Measurements from ENCODE around the gene PID1.

DNA sequence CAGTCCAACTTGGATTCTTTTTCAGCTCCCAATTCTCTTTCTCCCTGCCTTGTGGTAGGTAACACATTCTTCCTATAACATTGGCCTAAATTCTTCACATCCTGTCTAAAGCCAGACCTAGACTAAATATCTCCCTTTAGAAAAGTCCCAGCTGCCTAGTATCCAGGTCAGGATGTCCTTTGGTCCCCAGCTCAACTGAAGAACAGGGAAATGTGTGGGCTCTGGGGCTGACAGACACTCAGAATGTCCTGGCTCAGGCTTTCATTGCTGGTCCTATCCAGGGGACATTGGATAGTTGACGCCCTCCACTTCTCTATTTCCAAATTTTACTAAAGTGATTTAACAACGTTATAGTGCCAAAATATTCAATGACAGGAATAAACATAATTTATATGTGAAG lies 219.3 kb downstream of the PID1 start:
- TF ChIP-seq, protein P1, sequence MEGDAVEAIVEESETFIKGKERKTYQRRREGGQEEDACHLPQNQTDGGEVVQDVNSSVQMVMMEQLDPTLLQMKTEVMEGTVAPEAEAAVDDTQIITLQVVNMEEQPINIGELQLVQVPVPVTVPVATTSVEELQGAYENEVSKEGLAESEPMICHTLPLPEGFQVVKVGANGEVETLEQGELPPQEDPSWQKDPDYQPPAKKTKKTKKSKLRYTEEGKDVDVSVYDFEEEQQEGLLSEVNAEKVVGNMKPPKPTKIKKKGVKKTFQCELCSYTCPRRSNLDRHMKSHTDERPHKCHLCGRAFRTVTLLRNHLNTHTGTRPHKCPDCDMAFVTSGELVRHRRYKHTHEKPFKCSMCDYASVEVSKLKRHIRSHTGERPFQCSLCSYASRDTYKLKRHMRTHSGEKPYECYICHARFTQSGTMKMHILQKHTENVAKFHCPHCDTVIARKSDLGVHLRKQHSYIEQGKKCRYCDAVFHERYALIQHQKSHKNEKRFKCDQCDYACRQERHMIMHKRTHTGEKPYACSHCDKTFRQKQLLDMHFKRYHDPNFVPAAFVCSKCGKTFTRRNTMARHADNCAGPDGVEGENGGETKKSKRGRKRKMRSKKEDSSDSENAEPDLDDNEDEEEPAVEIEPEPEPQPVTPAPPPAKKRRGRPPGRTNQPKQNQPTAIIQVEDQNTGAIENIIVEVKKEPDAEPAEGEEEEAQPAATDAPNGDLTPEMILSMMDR (IDR thresholded peaks at IDR 0.05), result no peak
- TF ChIP-seq POLR2A (IDR thresholded peaks at IDR 0.05), result no peak

Data from lower leg skin (tissue), 3 donors.